HepG2 (cell line): ENCODE measurements around the gene ACTL7B. TPM values are rescaled to one million over a fixed set of nuclear protein-coding genes. Genes with fewer than 3 reads are reported as not detected.

Experiments used
- ATAC-seq: fragments of 200-7000 bp; cut with Tn5 transposase; 3 replicates; pipeline ENCODE4 v1.9.1; 2020; ENCODE audit warnings: mild to moderate bottlenecking, moderate library complexity
- BruUV-seq: library from RNA; stranded (reverse); fragments of 400-500 nt; replicated peaks from 2 replicates; lab custom pipeline; 2021; lab: Mats Ljungman, UMichigan
- CTCF ChIA-PET: fragments of 300-600 bp; formaldehyde crosslinking; extraction: SDS; loops from one replicate; lab custom pipeline; 2021; ENCODE audit warnings: low total read pairs, inconsistent platforms, low intra/inter-chr PET ratio; lab: Yijun Ruan, JAX
- POLR2A ChIA-PET: fragments of 350-600 bp; sonication (Branson Sonifier 250); formaldehyde crosslinking; loops from one replicate; lab custom pipeline; 2020; ENCODE audit warnings: antibody characterized with exemption, inconsistent platforms; lab: Yijun Ruan, JAX
- DNase-seq: peaks from one replicate; pipeline ENCODE4 v3.0.0-alpha.2; 2015; ENCODE audit warnings: low spot score
- FAIRE-seq: peaks from 3 replicates; lab custom pipeline; 2011; peaks lifted over from hg19 to GRCh38; lab: Jason Lieb, UNC
- H2AFZ ChIP-seq: one replicate; pipeline ENCODE4 v1.6.1; 2011; ENCODE audit warnings: low read length, inconsistent platforms
- H3K27ac ChIP-seq: fragments of 300-600 bp; 3 replicates; pipeline ENCODE4 v1.8.0; 2011; ENCODE audit warnings: mixed run types, mild to moderate bottlenecking, mixed read lengths, low read length, inconsistent platforms; ENCODE audit not compliant: insufficient read depth; ENCODE audit errors: extremely low read length
- H3K27me3 ChIP-seq, 2 experiments: fragments of 200-600 bp in 1 of 2; 2 replicates in 1 of 2; 3 replicates in 1 of 2; pipeline versions ENCODE4 v1.6.0 to v1.8.0; 2011; ENCODE audit warnings: low read length in 2 of 2, mild to moderate bottlenecking in 2 of 2, moderate library complexity in 2 of 2, inconsistent platforms in 1 of 2; ENCODE audit not compliant: insufficient read depth in 2 of 2, control insufficient read depth in 1 of 2
- H3K36me3 ChIP-seq, 2 experiments: fragments of 200-600 bp in 1 of 2; replicated peaks in 1 of 2; 2 replicates in 1 of 2; 3 replicates in 1 of 2; pipeline versions ENCODE4 v1.5.1 to v1.8.0; 2011; ENCODE audit warnings: low read length in 2 of 2, inconsistent platforms in 1 of 2; ENCODE audit not compliant: insufficient read depth in 2 of 2, control insufficient read depth in 1 of 2
- H3K4me1 ChIP-seq: 2 replicates; pipeline ENCODE4 v1.5.1; 2012; ENCODE audit warnings: low read length, inconsistent platforms; ENCODE audit not compliant: insufficient read depth
- H3K4me2 ChIP-seq: 2 replicates; pipeline ENCODE4 v1.6.0; 2011; ENCODE audit warnings: low read depth, low read length, inconsistent platforms
- H3K4me3 ChIP-seq, 3 experiments: fragments of 200-600 bp in 1 of 3; sonication (generic), shearing (Covaris generic) in 1 of 3; replicated peaks in 1 of 3; 2 replicates each; pipeline ENCODE4 v1.5.1; 2011 to 2016; ENCODE audit warnings: low read length in 3 of 3, inconsistent platforms in 2 of 3, low read depth in 2 of 3, mild to moderate bottlenecking in 2 of 3, control low read depth in 1 of 3, mixed read lengths in 1 of 3; ENCODE audit not compliant: insufficient read depth in 1 of 3
- H3K79me2 ChIP-seq: one replicate; pipeline ENCODE4 v1.6.1; 2011; ENCODE audit warnings: low read length, inconsistent platforms; ENCODE audit not compliant: insufficient read depth
- H3K9ac ChIP-seq: 2 replicates; pipeline ENCODE4 v1.6.0; 2011; ENCODE audit warnings: mild to moderate bottlenecking, low read depth, low read length, inconsistent platforms; ENCODE audit not compliant: insufficient read depth
- H3K9me3 ChIP-seq: 2 replicates; pipeline ENCODE4 v1.5.1; 2012; ENCODE audit warnings: mild to moderate bottlenecking, low read length
- H4K20me1 ChIP-seq: 2 replicates; pipeline ENCODE4 v1.6.0; 2011; ENCODE audit warnings: inconsistent platforms, mild to moderate bottlenecking, low read length, moderate library complexity; ENCODE audit not compliant: insufficient read depth
- ESRRA ChIP-seq: sonication (generic); formaldehyde crosslinking; IDR thresholded peaks from 2 replicates; pipeline ENCODE4 v1.5.1; 2020; ENCODE audit warnings: mild to moderate bottlenecking, low read depth, missing genetic modification reagents
- JUN ChIP-seq: sonication (generic); formaldehyde crosslinking; IDR thresholded peaks from 2 replicates; pipeline ENCODE4 v1.4.0; 2020; ENCODE audit warnings: mild to moderate bottlenecking, missing genetic modification reagents
- LRRFIP1 ChIP-seq: sonication (generic); formaldehyde crosslinking; conservative IDR thresholded peaks from 2 replicates; pipeline ENCODE4 v1.4.0; 2020; ENCODE audit warnings: missing genetic modification reagents
- NR1H2 ChIP-seq: sonication (generic); formaldehyde crosslinking; IDR thresholded peaks from 2 replicates; pipeline ENCODE4 v1.8.1; 2022; ENCODE audit warnings: low read depth, missing genetic modification reagents, borderline replicate concordance
- SMAD9 ChIP-seq: sonication (generic); formaldehyde crosslinking; IDR thresholded peaks from 2 replicates; pipeline ENCODE4 v1.5.1; 2020; ENCODE audit warnings: mild to moderate bottlenecking, missing genetic modification reagents
- ZNF331 ChIP-seq: sonication (generic); formaldehyde crosslinking; IDR thresholded peaks from 2 replicates; pipeline ENCODE4 v1.4.0; 2020; ENCODE audit warnings: missing genetic modification reagents
- ZNF335 ChIP-seq: sonication (generic); formaldehyde crosslinking; IDR thresholded peaks from 2 replicates; pipeline ENCODE4 v1.4.0; 2020; ENCODE audit warnings: missing genetic modification reagents
- ZNF839 ChIP-seq: sonication (generic); formaldehyde crosslinking; IDR thresholded peaks from 2 replicates; pipeline ENCODE4 v1.4.0; 2020; ENCODE audit warnings: missing genetic modification reagents, mild to moderate bottlenecking, borderline replicate concordance
- WGBS: methylation state at CpG from one replicate; pipeline ENCODE4 v1.1.6; 2017; ENCODE audit warnings: low lambda C conversion rate; 5-methylcytosine and 5-hydroxymethylcytosine counted together
- in situ Hi-C: cut with HindIII; loops from 2 replicates; pipeline ENCODE4 v1.10.0; 2017; ENCODE audit warnings: low pct_unique_long_range_greater_than_20kb; ENCODE audit not compliant: extremely low pct_ligation_motif_present
- intact Hi-C: fragments of 100-400 bp; cut with micrococcal nuclease; formaldehyde crosslinking; loops from one replicate; pipeline ENCODE4 v1.10.0; 2022; ENCODE audit not compliant: unreplicated experiment
- polyA plus RNA-seq, 8 experiments: library from polyadenylated mRNA; depleted of rRNA in 3 of 8; stranded (reverse) in 7 of 8; unstranded in 1 of 8; fragments of >200 nt; fragmentation: Illumina TruSeq in 4 of 8; extraction: Trizol in 4 of 8; gene quantifications; 2 replicates each; pipeline versions ENCODE4 v1.2.1 to v1.2.3, GENCODE V29; 2011 to 2016; ENCODE audit warnings: low read depth in 4 of 8, missing spikeins in 1 of 8, mixed read lengths in 1 of 8; ENCODE audit not compliant: insufficient read depth in 1 of 8
- total RNA-seq, 5 experiments: library from RNA; depleted of rRNA; stranded (reverse); fragments of >200 nt; fragmentation: Illumina TruSeq; extraction: Trizol; gene quantifications; 2 replicates each; pipeline ENCODE4 v1.2.3, GENCODE V29; 2016; ENCODE audit warnings: low read depth in 1 of 5
- TF ChIP-seq, protein P1 (sequence below): sonication (generic); formaldehyde crosslinking; conservative IDR thresholded peaks from 2 replicates; pipeline ENCODE4 v1.8.0; 2022; ENCODE audit warnings: mild to moderate bottlenecking, moderate library complexity, missing genetic modification reagents

ACTL7B gene
- total and polyA plus RNA-seq, 2 of the 13 experiments (the other 11 are each of a cell fraction or from before 2014, with no cell fraction given): 0.07 to 0.11 TPM

GRCh38 chr9:108863891-108864290 lies 8.1 kb upstream of the ACTL7B start:
- no peak overlapping the region for H2AFZ ChIP-seq
- FAIRE-seq: no peak
- H3K27me3 ChIP-seq: no peaks in the 10 kb centered on the region
- no TSS peak for BruUV-seq
- H3K9ac ChIP-seq: no peak overlapping the region
- in situ Hi-C loops (no loop called here), intact Hi-C loops (loop anchor here (10.0 kb wide), 1 partner anchor 89 kb away; no protein-coding TSS in a partner anchor)
- TF ChIP-seq ZNF839 (no peak), LRRFIP1 (CRISPR knock-in tag) (no peak), ZNF335 (CRISPR knock-in tag) (no peak), SMAD9 (CRISPR knock-in tag) (no peak), ZNF331 (CRISPR knock-in tag) (no peak), ESRRA (CRISPR knock-in tag) (no peak), NR1H2 (CRISPR knock-in tag) (no peak), JUN (CRISPR knock-in tag) (no peak)
- TF ChIP-seq, protein P1, sequence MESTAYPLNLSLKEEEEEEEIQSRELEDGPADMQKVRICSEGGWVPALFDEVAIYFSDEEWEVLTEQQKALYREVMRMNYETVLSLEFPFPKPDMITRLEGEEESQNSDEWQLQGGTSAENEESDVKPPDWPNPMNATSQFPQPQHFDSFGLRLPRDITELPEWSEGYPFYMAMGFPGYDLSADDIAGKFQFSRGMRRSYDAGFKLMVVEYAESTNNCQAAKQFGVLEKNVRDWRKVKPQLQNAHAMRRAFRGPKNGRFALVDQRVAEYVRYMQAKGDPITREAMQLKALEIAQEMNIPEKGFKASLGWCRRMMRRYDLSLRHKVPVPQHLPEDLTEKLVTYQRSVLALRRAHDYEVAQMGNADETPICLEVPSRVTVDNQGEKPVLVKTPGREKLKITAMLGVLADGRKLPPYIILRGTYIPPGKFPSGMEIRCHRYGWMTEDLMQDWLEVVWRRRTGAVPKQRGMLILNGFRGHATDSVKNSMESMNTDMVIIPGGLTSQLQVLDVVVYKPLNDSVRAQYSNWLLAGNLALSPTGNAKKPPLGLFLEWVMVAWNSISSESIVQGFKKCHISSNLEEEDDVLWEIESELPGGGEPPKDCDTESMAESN: no peak
- H3K36me3 ChIP-seq: peaks cover 0 to 20% of the 10 kb centered on the region in 2 experiments; a peak in 4 of 5 replicates
- peaks cover 5% of the 10 kb centered on the region; the same call in 1 of the 2 replicates for H4K20me1 ChIP-seq
- no peak for DNase-seq
- WGBS: 97% methylated on average over 3 of the region's 3 CpGs
- peak overlapping the region; percentile 39 for H3K27ac ChIP-seq
- no peak overlapping the region for H3K4me2 ChIP-seq
- H3K4me1 ChIP-seq: peaks cover 62% of the 10 kb centered on the region
- no peak overlapping the region for H3K4me3 ChIP-seq
- ATAC-seq: peak; percentile 2
- H3K9me3 ChIP-seq: no peaks in the 10 kb centered on the region
- ChIA-PET CTCF (no interaction called here), POLR2A (interaction anchor here (1.2 to 2.7 kb wide), 2 partner anchors 20 to 22 kb away, joined by 8 to 11 read pairs; no protein-coding TSS in a partner anchor)
- no peaks in the 10 kb centered on the region for H3K79me2 ChIP-seq
